GM18507 (cell line): ENCODE measurements around the gene ESR1.

ENCODE experiments used
- DNase-seq: peaks from one replicate; pipeline ENCODE4 v3.0.0; 2011; ENCODE audit warnings: low read depth; ENCODE audit not compliant: insufficient read length; ENCODE audit errors: extremely low spot score
- FAIRE-seq: peaks from 2 replicates; lab custom pipeline; 2011; peaks lifted over from hg19 to GRCh38; lab: Jason Lieb, UNC

ESR1 gene

GRCh38 chr6:152078001-152078400 is 270.5 kb downstream of the ESR1 start:
- FAIRE-seq (no peak), DNase-seq (no peak)

DNA sequence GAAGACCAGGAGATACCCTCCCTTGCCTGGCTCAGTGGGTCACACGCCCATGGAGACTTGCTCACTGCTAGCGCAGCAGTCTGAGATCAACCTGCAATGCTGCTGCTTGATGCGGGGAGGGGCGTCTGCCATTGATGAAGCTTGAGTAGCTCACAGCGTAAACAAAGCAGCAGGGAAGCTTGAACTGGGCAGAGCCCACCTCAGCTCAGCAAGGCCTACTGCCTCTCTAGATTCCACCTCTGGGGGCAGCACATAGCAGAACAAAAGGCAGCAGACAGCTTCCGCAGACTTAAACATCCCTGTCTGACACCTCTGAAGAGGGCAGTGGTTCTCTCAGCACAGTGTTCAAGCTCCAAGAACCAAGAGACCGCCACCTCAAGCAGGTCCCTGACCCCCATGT is 271.3 kb downstream of the ESR1 start:
- FAIRE-seq, result no peak

DNA sequence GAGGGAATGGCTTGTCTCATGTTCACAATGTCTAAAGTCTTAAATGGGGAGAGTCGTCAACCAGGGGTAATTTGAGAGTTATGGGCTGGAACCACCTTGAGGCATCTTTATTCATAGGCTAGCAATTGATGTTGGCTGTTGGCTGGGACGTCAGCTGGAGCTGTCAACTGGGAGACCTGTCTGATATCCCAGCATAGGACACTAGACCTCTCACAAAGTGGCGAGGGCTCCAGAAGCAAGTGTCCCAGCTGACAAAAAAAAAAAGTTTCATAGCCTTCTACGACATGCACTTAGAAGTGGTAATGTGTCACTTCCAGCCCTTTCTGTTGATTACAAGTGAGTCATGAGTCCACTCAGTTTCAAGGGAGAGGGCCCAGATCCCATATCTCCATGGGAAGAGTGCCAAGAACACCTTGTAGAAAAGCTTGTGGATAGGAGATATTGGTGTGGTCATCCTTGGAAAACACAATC is 278.0 kb downstream of the ESR1 start:
- DNase-seq (no peak), FAIRE-seq (no peak)

More for the DNA sequence above, 271.3 kb downstream of the ESR1 start:
- DNase-seq, result no peak

DNA sequence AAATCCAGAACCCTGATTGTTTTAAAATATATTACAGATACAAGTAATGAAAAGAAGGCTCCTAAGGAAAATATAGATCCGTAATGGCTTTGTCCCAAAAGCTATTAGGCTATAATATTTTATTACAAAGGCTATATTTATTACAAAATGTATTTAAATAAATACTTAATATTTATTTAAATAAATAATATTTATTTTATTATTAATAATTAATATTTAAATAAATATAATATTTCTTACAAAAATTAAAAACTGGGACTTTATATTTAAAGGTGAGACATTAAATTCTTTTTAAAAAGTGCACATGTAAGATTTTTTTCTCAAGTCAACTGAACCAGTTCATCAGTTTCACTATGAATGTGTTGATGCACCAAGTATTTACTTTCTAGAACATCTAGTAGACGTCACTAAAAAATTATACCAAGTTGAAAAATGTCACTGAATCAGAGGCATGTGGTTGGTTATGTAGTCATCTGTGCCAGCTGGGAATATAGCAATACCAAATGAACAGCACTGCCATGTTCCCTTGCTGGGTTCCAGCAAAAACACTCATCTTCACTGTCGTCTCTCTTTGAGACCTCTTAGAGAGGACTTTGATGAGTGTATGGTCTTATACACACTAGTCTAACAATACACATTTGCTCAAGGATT is 278.9 kb downstream of the ESR1 start:
- DNase-seq, result no peak

GRCh38 chr6:152087096-152087495 is 279.6 kb downstream of the ESR1 start:
- DNase-seq, result no peak
- FAIRE-seq, result no peak

More for the DNA sequence above, 278.9 kb downstream of the ESR1 start:
- FAIRE-seq, result no peak

- FAIRE-seq (no peak), DNase-seq (no peak)
Measured at GRCh38 chr6:152087701-152088100, 280.2 kb downstream of the ESR1 start.

GRCh38 chr6:152089992-152090391 is 282.5 kb downstream of the ESR1 start:
- no peak for FAIRE-seq
- DNase-seq, result no peak

DNA sequence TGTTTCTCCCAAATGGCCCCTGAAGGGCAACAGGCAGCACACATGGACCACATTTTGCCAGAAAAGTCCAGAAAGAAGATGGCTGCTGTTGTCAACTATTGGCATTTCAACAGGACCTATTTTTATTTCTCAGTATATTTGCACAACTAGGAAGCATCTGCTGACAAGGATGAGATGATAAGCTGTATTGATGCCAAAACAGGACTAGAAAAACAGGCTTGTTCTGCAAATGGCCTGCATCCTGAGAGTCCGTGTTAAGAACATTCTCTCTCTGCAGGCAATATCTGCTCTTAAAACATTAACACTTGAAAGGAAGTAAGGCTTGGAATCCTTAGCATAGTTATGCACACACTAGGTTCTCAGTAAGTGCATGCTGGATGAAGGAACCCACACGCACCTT is 283.7 kb downstream of the ESR1 start:
- FAIRE-seq (no peak), DNase-seq (no peak)

- FAIRE-seq (no peak), DNase-seq (no peak)
Measured at GRCh38 chr6:152091851-152092341, 284.4 kb downstream of the ESR1 start.

DNA sequence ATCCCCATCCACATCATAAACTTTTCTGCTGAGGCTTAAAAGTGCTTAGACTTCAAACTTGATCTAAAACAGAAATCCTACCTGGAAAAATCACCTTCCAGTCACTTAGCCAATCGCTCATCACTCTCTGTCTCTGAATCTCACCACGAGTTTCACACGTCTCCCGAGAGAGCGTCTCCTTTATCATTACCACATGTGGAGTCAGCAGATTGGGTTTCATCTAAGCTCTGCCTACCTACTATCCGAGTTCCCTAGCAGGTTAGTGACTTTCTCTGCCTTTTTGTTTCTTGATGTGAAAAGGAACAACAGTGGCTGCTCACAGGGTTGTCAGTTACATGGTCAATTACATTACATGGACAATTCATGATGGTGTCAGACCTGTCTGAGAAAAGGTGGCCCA is 286.2 kb downstream of the ESR1 start:
- DNase-seq (no peak), FAIRE-seq (no peak)

DNA sequence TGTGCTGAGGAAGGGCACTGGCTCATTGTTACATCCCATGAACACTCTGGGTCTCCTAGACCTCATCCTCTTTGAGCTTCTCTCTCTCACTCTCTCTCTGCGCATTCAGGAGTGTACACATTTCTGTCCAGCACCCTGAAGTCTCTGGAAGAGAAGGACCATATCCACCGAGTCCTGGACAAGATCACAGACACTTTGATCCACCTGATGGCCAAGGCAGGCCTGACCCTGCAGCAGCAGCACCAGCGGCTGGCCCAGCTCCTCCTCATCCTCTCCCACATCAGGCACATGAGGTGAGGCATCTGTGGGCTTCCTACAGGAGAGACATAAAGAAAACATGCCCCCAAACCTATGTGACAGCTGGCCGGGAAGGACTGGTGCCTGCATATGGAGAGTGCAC is 286.8 kb downstream of the ESR1 start:
- FAIRE-seq (no peak), DNase-seq (no peak)

DNA sequence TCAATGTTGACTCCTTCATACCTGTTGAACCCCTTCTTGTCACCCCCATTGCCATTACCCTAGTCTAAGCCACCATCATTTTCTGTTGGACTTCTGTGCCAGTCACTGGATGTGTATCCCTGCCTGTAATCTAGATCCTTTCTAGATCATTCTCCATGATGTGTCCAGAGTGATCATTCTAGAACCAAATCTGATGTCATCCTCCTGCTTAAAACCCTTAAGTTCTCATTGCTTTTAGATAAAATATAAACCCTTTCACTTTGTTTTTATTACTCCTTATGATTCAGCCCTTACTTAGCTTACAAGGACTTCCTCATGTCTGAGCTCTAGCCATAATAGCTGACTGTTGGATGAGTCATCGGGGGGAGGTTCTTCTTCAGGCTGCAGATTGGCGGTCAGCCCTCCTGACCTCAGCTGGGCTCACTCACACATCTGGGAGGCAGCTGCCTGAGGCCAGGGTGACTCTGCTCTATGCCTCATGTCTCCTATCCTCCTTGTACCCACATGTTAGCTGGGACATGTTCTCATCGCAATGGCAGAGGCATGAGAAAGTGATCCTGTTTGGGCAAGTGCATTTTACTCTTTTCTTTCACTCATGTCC is 287.6 kb downstream of the ESR1 start:
- DNase-seq (no peak), FAIRE-seq (no peak)

- no peak for DNase-seq
- no peak for FAIRE-seq
Measured at GRCh38 chr6:152096863-152097496, 289.5 kb downstream of the ESR1 start.

DNA sequence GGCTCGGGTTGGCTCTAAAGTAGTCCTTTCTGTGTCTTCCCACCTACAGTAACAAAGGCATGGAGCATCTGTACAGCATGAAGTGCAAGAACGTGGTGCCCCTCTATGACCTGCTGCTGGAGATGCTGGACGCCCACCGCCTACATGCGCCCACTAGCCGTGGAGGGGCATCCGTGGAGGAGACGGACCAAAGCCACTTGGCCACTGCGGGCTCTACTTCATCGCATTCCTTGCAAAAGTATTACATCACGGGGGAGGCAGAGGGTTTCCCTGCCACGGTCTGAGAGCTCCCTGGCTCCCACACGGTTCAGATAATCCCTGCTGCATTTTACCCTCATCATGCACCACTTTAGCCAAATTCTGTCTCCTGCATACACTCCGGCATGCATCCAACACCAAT is 291.2 kb downstream of the ESR1 start:
- FAIRE-seq, result no peak
- DNase-seq, result no peak

DNA sequence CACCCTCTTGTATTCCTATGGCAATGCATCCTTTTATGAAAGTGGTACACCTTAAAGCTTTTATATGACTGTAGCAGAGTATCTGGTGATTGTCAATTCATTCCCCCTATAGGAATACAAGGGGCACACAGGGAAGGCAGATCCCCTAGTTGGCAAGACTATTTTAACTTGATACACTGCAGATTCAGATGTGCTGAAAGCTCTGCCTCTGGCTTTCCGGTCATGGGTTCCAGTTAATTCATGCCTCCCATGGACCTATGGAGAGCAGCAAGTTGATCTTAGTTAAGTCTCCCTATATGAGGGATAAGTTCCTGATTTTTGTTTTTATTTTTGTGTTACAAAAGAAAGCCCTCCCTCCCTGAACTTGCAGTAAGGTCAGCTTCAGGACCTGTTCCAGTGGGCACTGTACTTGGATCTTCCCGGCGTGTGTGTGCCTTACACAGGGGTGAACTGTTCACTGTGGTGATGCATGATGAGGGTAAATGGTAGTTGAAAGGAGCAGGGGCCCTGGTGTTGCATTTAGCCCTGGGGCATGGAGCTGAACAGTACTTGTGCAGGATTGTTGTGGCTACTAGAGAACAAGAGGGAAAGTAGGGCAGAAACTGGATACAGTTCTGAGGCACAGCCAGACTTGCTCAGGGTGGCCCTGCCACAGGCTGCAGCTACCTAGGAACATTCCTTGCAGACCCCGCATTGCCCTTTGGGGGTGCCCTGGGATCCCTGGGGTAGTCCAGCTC is 292.1 kb downstream of the ESR1 start:
- FAIRE-seq (no peak), DNase-seq (no peak)

- DNase-seq (no peak), FAIRE-seq (no peak)
Measured at GRCh38 chr6:152100183-152100618, 292.7 kb downstream of the ESR1 start.

DNA sequence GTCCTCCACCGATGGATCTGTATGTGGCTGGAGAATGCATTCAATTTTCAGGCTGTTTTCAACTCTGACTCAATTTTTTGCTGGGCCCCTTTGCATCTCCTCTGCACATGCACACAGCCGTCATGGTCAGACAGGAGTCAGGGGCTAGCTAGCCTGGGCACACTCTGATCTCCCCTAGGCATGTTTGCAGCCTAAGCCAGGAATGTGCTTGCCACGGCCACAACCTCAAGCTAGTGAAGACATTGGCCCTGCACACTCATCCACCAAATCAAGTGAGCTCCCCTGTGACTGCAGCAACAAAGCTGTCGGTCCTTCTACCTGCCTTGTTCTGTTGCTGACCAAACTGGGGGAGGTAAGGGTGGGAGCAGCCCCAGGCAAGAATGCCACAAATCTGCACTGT is 300.5 kb downstream of the ESR1 start:
- DNase-seq (no peak), FAIRE-seq (no peak)

- FAIRE-seq (no peak), DNase-seq (no peak)
Measured at GRCh38 chr6:152110886-152111820, 303.7 kb downstream of the ESR1 start.
